GM10248 (cell line): ENCODE data around the gene FKBP14.
"Not testable (repeated sequence)": the region's sequence is repeated elsewhere in the genome, so short reads cannot be mapped to it uniquely, and the experiment has no call there.

Experiments
- CTCF ChIA-PET: fragments of 300-600 bp; sonication (Branson Sonifier 250); formaldehyde crosslinking; extraction: SDS; loops from one replicate; lab custom pipeline; 2021; ENCODE audit warnings: antibody characterized with exemption; lab: Yijun Ruan, JAX
- POLR2A ChIA-PET: fragments of 350-650 bp; sonication (Branson Sonifier 250); formaldehyde crosslinking; extraction: SDS; loops from one replicate; lab custom pipeline; 2020; ENCODE audit warnings: antibody characterized with exemption; lab: Yijun Ruan, JAX
- DNase-seq: peaks from one replicate; pipeline ENCODE4 v3.0.0; 2012; ENCODE audit errors: extremely low spot score
- CTCF ChIP-seq: IDR thresholded peaks from 2 replicates; pipeline ENCODE4 v1.5.1; 2012; ENCODE audit warnings: mild to moderate bottlenecking, low read depth; ENCODE audit errors: extremely low read depth, missing control alignments, control extremely low read depth

FKBP14 gene

GRCh38 chr7:29962035-29962434, 64.5 kb downstream of the FKBP14 start:
- ChIA-PET CTCF (interaction anchor here (1.6 kb wide), 1 partner anchor 11 kb away, joined by 4 read pairs; no protein-coding TSS in a partner anchor), POLR2A (no interaction called here)
- DNase-seq: no peak
- TF ChIP-seq CTCF: no peak

GRCh38 chr7:29961611-29962010, 64.9 kb downstream of the FKBP14 start:
- DNase-seq, POLR2A ChIA-PET, CTCF ChIA-PET: not testable (repeated sequence)
